GM19043 (cell line): ENCODE results near the gene FCGBP.

Experiments used
- ATAC-seq: cut with Tn5 transposase; IDR thresholded peaks from one replicate; pipeline ENCODE4 v1.9.1; 2021; ENCODE audit warnings: low read depth; ENCODE audit not compliant: unreplicated experiment

FCGBP gene

GRCh38 chr19:39949026-39949747 lies 14.8 kb upstream of the FCGBP start:
- no peak for ATAC-seq

GRCh38 chr19:39946532-39946931 lies 12.1 kb upstream of the FCGBP start:
- ATAC-seq, result no peak

GRCh38 chr19:39943586-39943985 lies 9.2 kb upstream of the FCGBP start:
- no peak for ATAC-seq

GRCh38 chr19:39942366-39942730 lies 7.9 kb upstream of the FCGBP start:
- ATAC-seq, result no peak

- ATAC-seq, result peak; percentile 60
Measured at GRCh38 chr19:39941615-39942365, 7.4 kb upstream of the FCGBP start.

GRCh38 chr19:39941151-39941550 lies 6.7 kb upstream of the FCGBP start:
- ATAC-seq, result no peak

- no peak for ATAC-seq
Measured at GRCh38 chr19:39940221-39940833, 5.9 kb upstream of the FCGBP start.

- ATAC-seq, result no peak
Measured at GRCh38 chr19:39939556-39939955, 5.1 kb upstream of the FCGBP start.

- ATAC-seq, result no peak
Measured at GRCh38 chr19:39937787-39938186, 3.4 kb upstream of the FCGBP start.

- ATAC-seq, result no peak
Measured at GRCh38 chr19:39937094-39937720, 2.8 kb upstream of the FCGBP start.

- ATAC-seq, result no peak
Measured at GRCh38 chr19:39936622-39937021, 2.2 kb upstream of the FCGBP start.

GRCh38 chr19:39936020-39936419 lies 1.6 kb upstream of the FCGBP start:
- no peak for ATAC-seq

- ATAC-seq, result no peak
Measured at GRCh38 chr19:39935364-39935661, 879 bp upstream of the FCGBP start.

- ATAC-seq, result no peak
Measured at GRCh38 chr19:39929750-39930149, 4.7 kb downstream of the FCGBP start.

- ATAC-seq, result no peak
Measured at GRCh38 chr19:39928357-39928725, 6.1 kb downstream of the FCGBP start.

GRCh38 chr19:39927524-39928356 lies 6.7 kb downstream of the FCGBP start:
- ATAC-seq, result no peak

GRCh38 chr19:39927076-39927475 lies 7.4 kb downstream of the FCGBP start:
- ATAC-seq, result no peak

- ATAC-seq, result no peak
Measured at GRCh38 chr19:39926170-39926760, 8.2 kb downstream of the FCGBP start.

GRCh38 chr19:39924952-39925351 lies 9.5 kb downstream of the FCGBP start:
- ATAC-seq, result no peak

- no peak for ATAC-seq
Measured at GRCh38 chr19:39924389-39924788, 10.0 kb downstream of the FCGBP start.
